ENCODE measurements around the gene MPEG1.

DNA sequence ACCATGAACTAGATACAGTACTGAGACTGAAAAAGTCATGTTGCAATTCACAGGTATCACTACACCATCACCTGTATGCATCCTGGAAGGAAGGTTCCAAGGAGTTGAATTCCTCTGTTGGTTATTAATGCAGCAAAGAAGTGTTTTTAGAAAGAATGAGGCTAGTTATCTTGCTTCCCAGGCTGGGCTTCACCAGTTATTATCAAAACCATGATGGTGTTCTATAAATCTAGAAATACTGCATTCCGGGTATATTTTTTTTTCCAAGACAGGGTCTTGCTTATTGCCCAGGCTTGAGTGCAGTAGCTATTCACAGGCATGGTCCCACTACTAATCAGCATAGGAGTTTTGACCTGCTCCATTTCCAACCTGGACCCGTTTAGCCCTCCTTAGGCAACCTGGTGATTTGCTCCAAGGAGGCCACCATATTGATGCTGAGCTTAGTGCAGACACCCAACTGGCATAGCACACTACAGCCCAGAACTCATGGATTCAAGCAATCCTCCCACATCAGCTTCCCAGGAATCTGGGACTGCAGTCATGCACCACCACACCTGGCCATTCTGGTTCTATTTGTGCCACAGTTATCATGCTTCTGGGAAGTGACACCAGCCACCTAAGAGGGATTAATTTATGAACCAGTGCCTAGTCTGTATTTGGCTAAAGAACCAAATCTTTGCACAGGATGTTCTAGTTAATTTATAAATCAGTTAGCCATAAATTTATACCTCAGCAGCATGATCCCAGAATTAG, 1.6 kb upstream of the MPEG1 start:
- TF ChIP-seq KDM5A (IDR thresholded peaks at IDR 0.05): no peak
- TF ChIP-seq, protein P1, sequence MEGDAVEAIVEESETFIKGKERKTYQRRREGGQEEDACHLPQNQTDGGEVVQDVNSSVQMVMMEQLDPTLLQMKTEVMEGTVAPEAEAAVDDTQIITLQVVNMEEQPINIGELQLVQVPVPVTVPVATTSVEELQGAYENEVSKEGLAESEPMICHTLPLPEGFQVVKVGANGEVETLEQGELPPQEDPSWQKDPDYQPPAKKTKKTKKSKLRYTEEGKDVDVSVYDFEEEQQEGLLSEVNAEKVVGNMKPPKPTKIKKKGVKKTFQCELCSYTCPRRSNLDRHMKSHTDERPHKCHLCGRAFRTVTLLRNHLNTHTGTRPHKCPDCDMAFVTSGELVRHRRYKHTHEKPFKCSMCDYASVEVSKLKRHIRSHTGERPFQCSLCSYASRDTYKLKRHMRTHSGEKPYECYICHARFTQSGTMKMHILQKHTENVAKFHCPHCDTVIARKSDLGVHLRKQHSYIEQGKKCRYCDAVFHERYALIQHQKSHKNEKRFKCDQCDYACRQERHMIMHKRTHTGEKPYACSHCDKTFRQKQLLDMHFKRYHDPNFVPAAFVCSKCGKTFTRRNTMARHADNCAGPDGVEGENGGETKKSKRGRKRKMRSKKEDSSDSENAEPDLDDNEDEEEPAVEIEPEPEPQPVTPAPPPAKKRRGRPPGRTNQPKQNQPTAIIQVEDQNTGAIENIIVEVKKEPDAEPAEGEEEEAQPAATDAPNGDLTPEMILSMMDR (IDR thresholded peaks at IDR 0.05): no peak
- TF ChIP-seq, protein P2, sequence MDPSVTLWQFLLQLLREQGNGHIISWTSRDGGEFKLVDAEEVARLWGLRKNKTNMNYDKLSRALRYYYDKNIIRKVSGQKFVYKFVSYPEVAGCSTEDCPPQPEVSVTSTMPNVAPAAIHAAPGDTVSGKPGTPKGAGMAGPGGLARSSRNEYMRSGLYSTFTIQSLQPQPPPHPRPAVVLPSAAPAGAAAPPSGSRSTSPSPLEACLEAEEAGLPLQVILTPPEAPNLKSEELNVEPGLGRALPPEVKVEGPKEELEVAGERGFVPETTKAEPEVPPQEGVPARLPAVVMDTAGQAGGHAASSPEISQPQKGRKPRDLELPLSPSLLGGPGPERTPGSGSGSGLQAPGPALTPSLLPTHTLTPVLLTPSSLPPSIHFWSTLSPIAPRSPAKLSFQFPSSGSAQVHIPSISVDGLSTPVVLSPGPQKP (IDR thresholded peaks at IDR 0.05; ENCODE audit: low read depth, low read length): no peak
- TF ChIP-seq, protein P3, sequence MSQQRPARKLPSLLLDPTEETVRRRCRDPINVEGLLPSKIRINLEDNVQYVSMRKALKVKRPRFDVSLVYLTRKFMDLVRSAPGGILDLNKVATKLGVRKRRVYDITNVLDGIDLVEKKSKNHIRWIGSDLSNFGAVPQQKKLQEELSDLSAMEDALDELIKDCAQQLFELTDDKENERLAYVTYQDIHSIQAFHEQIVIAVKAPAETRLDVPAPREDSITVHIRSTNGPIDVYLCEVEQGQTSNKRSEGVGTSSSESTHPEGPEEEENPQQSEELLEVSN (IDR thresholded peaks at IDR 0.05; ENCODE audit: borderline replicate concordance, low read depth): no peak
- TF ChIP-seq, protein P4, sequence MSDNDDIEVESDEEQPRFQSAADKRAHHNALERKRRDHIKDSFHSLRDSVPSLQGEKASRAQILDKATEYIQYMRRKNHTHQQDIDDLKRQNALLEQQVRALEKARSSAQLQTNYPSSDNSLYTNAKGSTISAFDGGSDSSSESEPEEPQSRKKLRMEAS (IDR thresholded peaks at IDR 0.05): no peak
- TF ChIP-seq CBX2 (IDR thresholded peaks at IDR 0.05; ENCODE audit: borderline replicate concordance, low read depth): no peak
- no peak for TF ChIP-seq BHLHE40 (IDR thresholded peaks at IDR 0.05; ENCODE audit: low read depth, low read length)
- TF ChIP-seq RAD21 (conservative IDR thresholded peaks at IDR 0.05 in 1 of 2, IDR thresholded peaks at IDR 0.05 in 1 of 2): no peak
- TF ChIP-seq CHD2 (IDR thresholded peaks at IDR 0.05; ENCODE audit: low read length, partially characterized antibody): no peak
- no peak for TF ChIP-seq SREBF2 (IDR thresholded peaks at IDR 0.05)
- TF ChIP-seq POLR2A (IDR thresholded peaks at IDR 0.05; ENCODE audit: low read length): no peak
- TF ChIP-seq CEBPB (IDR thresholded peaks at IDR 0.05): no peak
- TF ChIP-seq RFX5 (IDR thresholded peaks at IDR 0.05): no peak
